GM12891 (cell line): ENCODE results near the gene ZNF821.
A peak's percentile ranks its signal among the peaks of the same experiment; 100 is the strongest.
"Not testable (repeated sequence)": the region's sequence is repeated elsewhere in the genome, so short reads cannot be mapped to it uniquely, and the experiment has no call there.

Experiments
- DNase-seq: peaks from one replicate; pipeline ENCODE4 v3.0.0; 2011; ENCODE audit warnings: low spot score; ENCODE audit not compliant: insufficient read length
- FAIRE-seq: peaks from 2 replicates; lab custom pipeline; 2011; peaks lifted over from hg19 to GRCh38; lab: Jason Lieb, UNC
- PAX5 ChIP-seq: IDR thresholded peaks from 2 replicates; pipeline ENCODE4 v1.6.1; 2011; ENCODE audit warnings: low read length, moderate library complexity, mild to moderate bottlenecking; ENCODE audit not compliant: insufficient read depth, severe bottlenecking
- POLR2A ChIP-seq: IDR thresholded peaks from 2 replicates; pipeline ENCODE4 v1.6.1; 2011; ENCODE audit warnings: low read depth, low read length, control low read depth
- POLR2AphosphoS5 ChIP-seq: IDR thresholded peaks from 2 replicates; pipeline ENCODE4 v1.6.1; 2011; ENCODE audit warnings: low read depth, low read length, control low read depth
- POU2F2 ChIP-seq: IDR thresholded peaks from 2 replicates; pipeline ENCODE4 v1.6.1; 2011; ENCODE audit warnings: low read depth, mild to moderate bottlenecking, control low read depth, low read length, moderate library complexity
- SPI1 ChIP-seq: IDR thresholded peaks from 2 replicates; pipeline ENCODE4 v1.6.1; 2011; ENCODE audit warnings: low read depth, low read length, control low read depth
- TAF1 ChIP-seq: IDR thresholded peaks from 2 replicates; pipeline ENCODE4 v1.6.1; 2011; ENCODE audit warnings: low read depth, low read length, control low read depth

The ZNF821 gene

GRCh38 chr16:71923941-71924690, 40.1 kb upstream of the ZNF821 start:
- DNase-seq: no peak
- TF ChIP-seq POLR2AphosphoS5: no peak
- no peak for TF ChIP-seq POU2F2
- no peak for TF ChIP-seq PAX5
- TF ChIP-seq SPI1: no peak
- no peak for TF ChIP-seq POLR2A
- no peak for TF ChIP-seq TAF1
- FAIRE-seq: no peak

GRCh38 chr16:71920658-71921057, 36.7 kb upstream of the ZNF821 start:
- TF ChIP-seq POU2F2 (no peak), SPI1 (no peak), POLR2A (no peak), PAX5 (no peak), TAF1 (no peak)
- FAIRE-seq: no peak
- no peak for DNase-seq

GRCh38 chr16:71919035-71919434, 35.1 kb upstream of the ZNF821 start:
- FAIRE-seq: peak; percentile 31
- TF ChIP-seq POLR2AphosphoS5 (no peak), PAX5 (no peak), POU2F2 (no peak), SPI1 (peak; percentile 99), TAF1 (no peak)
- no peak for DNase-seq

- TF ChIP-seq SPI1 (no peak), POU2F2 (no peak), PAX5 (no peak)
- FAIRE-seq (no peak), DNase-seq (no peak)
These were observed 33.9 kb upstream of the ZNF821 start for GRCh38 chr16:71917900-71918299.

- TF ChIP-seq SPI1 (no peak), POLR2AphosphoS5 (no peak), TAF1 (no peak)
- FAIRE-seq (no peak), DNase-seq (no peak)
These were observed 32.5 kb upstream of the ZNF821 start for GRCh38 chr16:71916397-71916920.

- no peak for TF ChIP-seq POLR2AphosphoS5
- no peak for TF ChIP-seq POLR2A
- no peak for TF ChIP-seq SPI1
- no peak for TF ChIP-seq PAX5
- TF ChIP-seq TAF1: no peak
- FAIRE-seq (no peak), DNase-seq (no peak)
These were observed 31.4 kb upstream of the ZNF821 start for GRCh38 chr16:71915350-71915749.

- TF ChIP-seq PAX5 (no peak), POLR2AphosphoS5 (no peak), SPI1 (no peak)
- FAIRE-seq (no peak), DNase-seq (no peak)
These were observed 30.8 kb upstream of the ZNF821 start for GRCh38 chr16:71914802-71915201.

GRCh38 chr16:71912534-71913275, 28.7 kb upstream of the ZNF821 start:
- no peak for FAIRE-seq
- DNase-seq: no peak
- TF ChIP-seq TAF1: no peak

GRCh38 chr16:71911121-71911520, 27.1 kb upstream of the ZNF821 start:
- TF ChIP-seq POLR2A: no peak
- TF ChIP-seq TAF1: no peak
- TF ChIP-seq PAX5: no peak
- no peak for TF ChIP-seq SPI1
- no peak for TF ChIP-seq POU2F2
- TF ChIP-seq POLR2AphosphoS5: no peak

GRCh38 chr16:71905765-71906164, 21.8 kb upstream of the ZNF821 start:
- not testable (repeated sequence) for FAIRE-seq, DNase-seq

More at GRCh38 chr16:71911121-71911520, 27.1 kb upstream of the ZNF821 start:
- DNase-seq: no peak
- FAIRE-seq: no peak
